Upper lobe of right lung (tissue), 1 donor: ENCODE measurements around the gene NPTXR. TPM values are rescaled to one million over a fixed set of nuclear protein-coding genes. Genes with fewer than 3 reads are reported as not detected.
A peak's percentile ranks its signal among the peaks of the same experiment; 100 is the strongest.

Experiments
- ATAC-seq: fragments of 200-7000 bp; cut with Tn5 transposase; one replicate; pipeline ENCODE4 v1.9.1; 2020; ENCODE audit warnings: mild to moderate bottlenecking, moderate library complexity
- DNase-seq: peaks from one replicate; pipeline ENCODE4 v3.0.0-alpha.2; 2020
- H3K27ac ChIP-seq: fragments of 200-600 bp; one replicate; pipeline ENCODE4 v1.8.0; 2022
- H3K27me3 ChIP-seq: fragments of 200-600 bp; one replicate; pipeline ENCODE4 v1.8.0; 2022; ENCODE audit warnings: mild to moderate bottlenecking
- H3K36me3 ChIP-seq: fragments of 200-600 bp; one replicate; pipeline ENCODE4 v1.8.0; 2022
- H3K4me1 ChIP-seq: fragments of 200-600 bp; one replicate; pipeline ENCODE4 v1.8.0; 2022
- H3K4me3 ChIP-seq: fragments of 200-600 bp; one replicate; pipeline ENCODE4 v1.8.0; 2022; ENCODE audit warnings: mild to moderate bottlenecking
- H3K9me3 ChIP-seq: fragments of 200-600 bp; one replicate; pipeline ENCODE4 v1.8.0; 2022
- intact Hi-C: fragments of 100-400 bp; cut with DNase I; formaldehyde crosslinking; loops from one replicate; pipeline ENCODE4 v1.11.0; 2022
- total RNA-seq: library from RNA; stranded (reverse); fragmentation: NEBNext Ultra II Directional; extraction: Animal tissue kit (Norgen Biotek cat#: 25700); gene quantifications from one replicate; pipeline ENCODE4 v1.2.1, GENCODE V29; 2021
- TF ChIP-seq, protein P1 (sequence below): fragments of 200-600 bp; IDR thresholded peaks from one replicate; pipeline ENCODE4 v1.8.0; 2022; ENCODE audit warnings: antibody characterized with exemption
- donor health status: DM: no; HTN: yes; CAD: no; lungs with severe emphysema.

Gene NPTXR
- total RNA-seq, 1 donor from 2014 or later, result 6.3 TPM

DNA sequence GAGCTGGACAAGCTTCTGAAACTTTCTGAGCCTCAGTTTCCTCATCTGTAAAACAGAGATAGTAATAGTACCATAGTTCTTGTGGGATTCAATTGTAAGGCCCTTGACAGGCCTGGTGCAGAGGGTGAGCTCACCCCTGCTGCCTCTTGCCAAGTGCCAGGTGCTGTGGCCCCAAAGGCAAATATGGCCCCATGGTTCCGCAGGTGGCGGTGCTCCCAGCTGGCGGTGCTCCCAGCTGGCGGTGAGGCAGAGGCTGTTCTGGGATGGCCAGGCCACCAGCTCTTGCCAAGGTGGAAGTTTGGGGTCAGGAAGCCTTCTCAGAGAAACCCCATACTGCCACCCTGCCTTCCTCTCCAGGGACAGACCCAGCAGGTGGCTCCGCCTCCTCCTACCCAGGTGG lies 8.8 kb downstream of the NPTXR start:
- TF ChIP-seq, protein P1, sequence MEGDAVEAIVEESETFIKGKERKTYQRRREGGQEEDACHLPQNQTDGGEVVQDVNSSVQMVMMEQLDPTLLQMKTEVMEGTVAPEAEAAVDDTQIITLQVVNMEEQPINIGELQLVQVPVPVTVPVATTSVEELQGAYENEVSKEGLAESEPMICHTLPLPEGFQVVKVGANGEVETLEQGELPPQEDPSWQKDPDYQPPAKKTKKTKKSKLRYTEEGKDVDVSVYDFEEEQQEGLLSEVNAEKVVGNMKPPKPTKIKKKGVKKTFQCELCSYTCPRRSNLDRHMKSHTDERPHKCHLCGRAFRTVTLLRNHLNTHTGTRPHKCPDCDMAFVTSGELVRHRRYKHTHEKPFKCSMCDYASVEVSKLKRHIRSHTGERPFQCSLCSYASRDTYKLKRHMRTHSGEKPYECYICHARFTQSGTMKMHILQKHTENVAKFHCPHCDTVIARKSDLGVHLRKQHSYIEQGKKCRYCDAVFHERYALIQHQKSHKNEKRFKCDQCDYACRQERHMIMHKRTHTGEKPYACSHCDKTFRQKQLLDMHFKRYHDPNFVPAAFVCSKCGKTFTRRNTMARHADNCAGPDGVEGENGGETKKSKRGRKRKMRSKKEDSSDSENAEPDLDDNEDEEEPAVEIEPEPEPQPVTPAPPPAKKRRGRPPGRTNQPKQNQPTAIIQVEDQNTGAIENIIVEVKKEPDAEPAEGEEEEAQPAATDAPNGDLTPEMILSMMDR, result no peak
- Histone ChIP-seq H3K27ac (no peak overlapping the region), H3K9me3 (no peaks in the 10 kb centered on the region), H3K4me1 (no peaks in the 10 kb centered on the region), H3K27me3 (no peaks in the 10 kb centered on the region), H3K36me3 (no peaks in the 10 kb centered on the region), H3K4me3 (no peak overlapping the region)
- intact Hi-C loops, result no loop called here
- DNase-seq (no peak), ATAC-seq (no peak)

- Histone ChIP-seq H3K27ac (no peak overlapping the region), H3K4me3 (no peak overlapping the region), H3K36me3 (no peaks in the 10 kb centered on the region), H3K4me1 (no peaks in the 10 kb centered on the region), H3K27me3 (no peaks in the 10 kb centered on the region), H3K9me3 (no peaks in the 10 kb centered on the region)
- ATAC-seq (no peak), DNase-seq (peak; percentile 26)
- TF ChIP-seq, protein P1, result no peak
- intact Hi-C loops, result no loop called here
These were observed 9.4 kb downstream of the NPTXR start for GRCh38 chr22:38834215-38834953.

GRCh38 chr22:38833061-38833460 lies 10.8 kb downstream of the NPTXR start:
- DNase-seq (no peak), ATAC-seq (no peak)
- no peak overlapping the region for H3K27ac ChIP-seq
- no peaks in the 10 kb centered on the region for H3K36me3 ChIP-seq
- H3K9me3 ChIP-seq, result no peaks in the 10 kb centered on the region
- intact Hi-C loops, result no loop called here
- H3K27me3 ChIP-seq, result no peaks in the 10 kb centered on the region
- no peaks in the 10 kb centered on the region for H3K4me1 ChIP-seq
- H3K4me3 ChIP-seq, result no peak overlapping the region
- TF ChIP-seq, protein P1, result no peak

DNA sequence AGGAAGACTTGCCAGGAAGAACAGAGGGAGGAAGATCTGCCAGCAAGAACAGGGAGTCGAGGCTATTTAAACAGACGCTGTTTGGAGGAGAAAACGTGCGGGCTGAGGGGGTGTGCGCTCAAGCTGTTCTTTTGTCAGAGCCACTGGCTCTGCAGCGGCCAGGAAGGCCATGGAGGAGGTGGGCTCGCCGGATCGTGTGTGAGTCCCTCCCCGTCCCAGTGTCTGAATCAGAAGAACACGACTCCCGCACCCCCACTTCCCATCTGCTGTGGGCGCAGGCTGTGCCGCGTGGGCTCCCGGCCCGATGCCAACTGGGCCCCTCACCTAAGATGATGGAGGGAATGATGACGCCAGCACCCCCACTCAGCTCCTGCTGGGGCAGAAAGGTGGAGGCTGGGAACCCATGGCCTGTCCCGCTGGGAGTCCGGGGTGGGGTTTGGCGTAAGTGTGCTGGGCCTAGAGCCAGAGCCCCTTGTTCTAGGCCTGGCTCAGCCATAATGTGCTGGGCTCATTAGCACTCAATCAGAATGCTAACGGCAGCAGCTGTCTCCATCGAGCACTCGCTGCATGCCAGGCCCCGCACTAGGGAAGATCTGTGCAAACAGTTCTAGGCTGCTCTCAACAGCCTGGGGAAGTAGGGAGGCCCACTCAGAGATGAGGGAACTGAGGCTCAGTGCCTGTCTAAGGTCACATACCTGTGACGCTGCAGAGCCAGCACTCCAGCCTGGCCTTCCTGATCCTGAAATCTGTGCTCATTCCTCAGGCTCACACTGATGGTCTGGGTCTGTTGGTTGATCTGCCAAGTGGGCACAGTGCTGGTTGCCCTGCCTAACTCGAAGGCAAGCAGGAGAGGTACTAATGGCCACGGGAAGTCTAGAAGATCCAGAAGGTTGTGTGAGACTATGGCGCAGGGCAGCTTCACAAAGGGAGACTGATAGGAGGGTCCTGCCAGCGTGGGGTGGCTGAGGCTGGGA lies 11.5 kb downstream of the NPTXR start:
- Histone ChIP-seq H3K9me3 (no peaks in the 10 kb centered on the region), H3K4me1 (no peaks in the 10 kb centered on the region), H3K27ac (no peak overlapping the region), H3K36me3 (no peaks in the 10 kb centered on the region), H3K4me3 (no peak overlapping the region), H3K27me3 (no peaks in the 10 kb centered on the region)
- intact Hi-C loops, result no loop called here
- DNase-seq, result peak; percentile 56
- ATAC-seq, result no peak
- TF ChIP-seq, protein P1, result no peak

- no peaks in the 10 kb centered on the region for H3K4me1 ChIP-seq
- no peaks in the 10 kb centered on the region for H3K27me3 ChIP-seq
- no peak overlapping the region for H3K4me3 ChIP-seq
- TF ChIP-seq, protein P1, result no peak
- ATAC-seq (peak; percentile 69), DNase-seq (peak; percentile 64)
- H3K9me3 ChIP-seq, result no peaks in the 10 kb centered on the region
- no peaks in the 10 kb centered on the region for H3K36me3 ChIP-seq
- intact Hi-C loops, result no loop called here
- no peak overlapping the region for H3K27ac ChIP-seq
These were observed 12.5 kb downstream of the NPTXR start for GRCh38 chr22:38831166-38831945.
